Measurements from ENCODE around the gene COA1.
"Not testable (repeated sequence)": the region's sequence is repeated elsewhere in the genome, so short reads cannot be mapped to it uniquely, and the experiment has no call there.

COA1 gene

DNA sequence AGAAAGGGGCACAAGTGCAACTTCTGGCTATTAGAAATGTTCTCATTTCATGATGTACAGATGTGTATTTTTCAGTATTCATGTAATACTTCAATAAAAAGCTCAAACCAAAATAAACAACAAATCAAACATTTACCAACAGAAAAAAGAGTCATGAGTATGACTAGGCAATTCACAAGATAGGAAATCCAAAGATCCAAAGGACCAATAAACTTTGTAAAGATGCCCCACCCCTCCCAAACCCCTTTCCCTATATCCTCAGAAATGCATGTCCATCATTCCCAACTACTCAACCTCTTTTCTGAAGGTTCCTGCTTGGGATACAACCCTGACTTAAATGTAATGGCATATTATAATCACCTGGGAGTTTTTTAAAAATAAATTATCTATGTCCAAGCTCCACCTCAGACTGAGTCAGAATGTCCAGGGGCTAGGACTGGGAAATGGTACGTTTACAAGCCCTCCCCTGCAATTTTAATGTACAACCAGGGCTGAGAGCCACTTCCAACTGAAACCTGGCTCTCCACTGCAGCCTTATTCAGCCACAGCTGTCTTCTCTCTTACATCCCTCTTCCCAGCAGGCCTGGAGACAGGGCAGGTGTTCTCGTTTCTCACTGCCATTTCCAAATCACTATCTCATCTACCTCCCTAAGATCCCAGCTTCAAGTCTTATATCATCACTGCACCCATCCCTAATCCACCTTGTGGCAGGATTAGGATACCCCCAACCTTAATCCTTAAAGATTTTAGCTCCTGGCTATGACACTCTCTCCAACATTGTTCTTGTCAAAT is 36.5 kb downstream of the COA1 start:
- DNase-seq (ENCODE audit: low read depth in 1 of 2, low spot score in 1 of 2) = no peak

DNA sequence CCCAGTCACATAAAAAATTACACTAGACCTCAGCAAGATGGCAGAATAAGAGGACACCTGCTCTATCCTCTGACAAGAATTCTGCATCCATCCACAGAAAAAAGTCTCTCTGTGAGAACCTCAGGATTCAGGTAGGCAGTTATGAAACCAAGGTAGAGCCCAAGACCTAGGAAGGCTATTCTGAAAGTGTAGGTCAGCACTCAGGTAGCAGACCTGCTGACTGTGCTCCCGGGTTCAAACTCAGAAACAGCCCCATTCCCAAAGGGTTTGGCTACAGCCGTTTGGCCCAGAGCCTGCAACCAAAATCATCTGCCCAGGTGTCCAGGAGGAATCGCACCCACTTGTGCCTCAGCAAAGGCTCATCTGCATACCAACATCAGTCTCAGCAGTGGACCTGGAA is 37.7 kb downstream of the COA1 start:
- DNase-seq (ENCODE audit: low read depth in 1 of 2, low spot score in 1 of 2) = no peak

DNA sequence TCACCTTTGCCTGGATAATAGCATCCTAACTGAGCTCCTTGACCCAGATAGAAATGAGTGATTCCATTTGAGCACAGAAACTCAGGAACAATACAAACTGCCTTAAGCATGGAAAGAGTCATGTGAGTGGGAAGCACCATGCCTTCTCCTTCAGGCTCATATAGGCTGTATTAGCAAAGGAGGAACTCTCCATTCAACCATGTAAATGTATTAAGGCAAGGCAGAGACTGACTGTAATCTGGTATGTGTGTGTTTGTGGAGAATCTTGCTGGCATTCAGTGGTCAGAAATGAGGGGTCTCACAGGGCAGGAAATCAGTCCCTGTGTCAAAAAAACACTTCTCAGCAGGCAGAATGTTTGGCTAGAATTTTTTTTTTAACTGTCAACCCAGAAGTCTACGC is 40.2 kb downstream of the COA1 start:
- DNase-seq (ENCODE audit: low read depth in 1 of 2, low spot score in 1 of 2) = no peak

DNA sequence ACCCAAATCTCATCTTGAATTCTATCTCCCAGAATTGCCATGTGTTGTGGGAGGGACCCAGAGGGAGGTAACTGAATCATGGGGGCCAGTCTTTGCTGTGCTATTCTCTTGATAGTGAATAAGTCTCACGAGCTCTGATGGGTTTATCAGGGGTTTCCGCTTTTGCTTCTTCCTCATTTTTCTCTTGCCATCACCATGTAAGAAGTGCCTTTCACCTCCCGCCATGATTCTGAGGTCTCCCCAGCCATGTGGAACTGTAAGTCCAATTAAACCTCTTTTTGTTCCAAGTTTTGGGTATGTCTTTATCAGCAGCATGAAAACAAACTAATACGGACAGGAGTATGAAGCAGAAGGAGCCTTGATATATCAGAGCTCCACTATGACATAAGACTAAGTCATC is 41.5 kb downstream of the COA1 start:
- DNase-seq (ENCODE audit: low read depth in 1 of 2, low spot score in 1 of 2) = not testable (repeated sequence)

DNA sequence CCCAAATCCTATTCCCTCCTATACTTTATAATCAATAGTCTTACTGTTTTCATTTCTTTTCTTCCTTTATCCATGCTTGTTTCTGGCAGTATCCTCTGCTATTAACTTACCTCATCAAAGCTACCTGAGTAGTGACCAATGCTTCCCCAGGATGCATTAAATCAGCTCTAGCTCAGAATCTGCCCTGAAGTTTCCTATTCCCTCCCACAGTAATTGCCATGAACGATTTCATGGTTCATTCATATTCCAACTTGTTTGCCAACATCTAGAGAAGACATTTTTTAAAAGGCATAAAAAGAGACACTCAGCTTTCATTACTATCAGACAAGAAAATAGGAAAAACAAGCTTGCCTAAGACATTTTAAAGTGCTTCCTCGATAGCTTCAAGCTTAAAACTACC is 42.3 kb downstream of the COA1 start:
- DNase-seq (ENCODE audit: low read depth in 1 of 2, low spot score in 1 of 2) = no peak

DNA sequence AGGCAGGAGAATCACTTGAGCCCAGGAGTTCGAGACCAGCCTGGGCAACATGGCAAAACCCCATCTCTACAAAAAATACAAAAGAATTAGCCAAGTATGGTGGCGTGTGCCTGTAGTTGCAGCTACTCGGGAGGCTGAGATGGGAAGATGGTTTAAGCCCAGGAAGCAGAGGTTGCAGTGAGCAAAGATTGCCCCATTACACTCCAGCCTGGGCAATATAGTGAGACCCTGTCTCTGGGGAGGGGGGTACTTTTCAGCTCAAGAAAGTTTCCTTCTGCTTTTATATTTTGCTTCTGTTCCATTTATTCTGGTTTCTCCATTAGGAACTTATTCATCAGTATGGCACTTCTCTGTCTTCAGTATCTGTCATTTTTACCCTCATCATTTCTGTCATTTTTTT is 48.6 kb downstream of the COA1 start:
- no peak for DNase-seq (ENCODE audit: low read depth in 1 of 2, low spot score in 1 of 2)

DNA sequence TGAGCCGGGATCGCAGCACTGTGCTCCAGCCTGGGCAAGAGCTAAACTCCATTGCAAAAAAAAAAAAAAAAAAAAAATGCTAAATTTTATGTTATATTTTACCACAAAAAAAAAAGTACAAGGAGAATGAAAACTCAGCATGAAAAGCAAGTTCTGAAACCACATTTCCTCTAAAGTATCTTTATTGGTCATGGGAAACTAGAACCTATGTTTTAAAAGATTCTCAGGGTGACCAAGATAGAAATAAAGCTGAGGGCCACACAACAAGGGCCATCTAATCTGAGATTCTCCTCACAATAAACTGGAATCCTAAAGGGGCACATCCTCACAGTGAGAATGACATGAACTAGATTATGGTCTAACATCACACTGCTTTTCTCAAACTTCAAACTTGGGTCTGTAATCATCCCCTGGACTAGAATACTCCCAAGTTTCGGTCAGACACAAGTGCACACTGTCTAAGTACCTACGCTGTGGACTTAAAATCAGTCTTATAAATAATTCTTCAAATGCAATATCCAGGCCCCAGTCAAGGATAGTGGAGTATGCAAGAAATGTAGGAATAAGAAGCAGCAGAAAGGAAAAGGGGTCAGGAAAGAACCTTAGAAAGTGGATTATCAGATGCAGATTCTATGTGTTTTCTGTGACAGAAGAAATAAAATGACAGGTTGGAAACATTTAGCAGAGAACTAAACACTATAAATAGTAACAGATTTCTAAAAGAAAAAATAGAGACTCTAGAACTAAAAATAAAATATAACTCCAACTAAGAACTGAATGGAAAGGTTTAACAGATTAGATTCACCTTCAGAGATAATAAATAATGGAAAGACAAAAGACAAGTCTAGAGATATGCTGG is 49.9 kb downstream of the COA1 start:
- DNase-seq (ENCODE audit: low read depth in 1 of 2, low spot score in 1 of 2) = no peak

DNA sequence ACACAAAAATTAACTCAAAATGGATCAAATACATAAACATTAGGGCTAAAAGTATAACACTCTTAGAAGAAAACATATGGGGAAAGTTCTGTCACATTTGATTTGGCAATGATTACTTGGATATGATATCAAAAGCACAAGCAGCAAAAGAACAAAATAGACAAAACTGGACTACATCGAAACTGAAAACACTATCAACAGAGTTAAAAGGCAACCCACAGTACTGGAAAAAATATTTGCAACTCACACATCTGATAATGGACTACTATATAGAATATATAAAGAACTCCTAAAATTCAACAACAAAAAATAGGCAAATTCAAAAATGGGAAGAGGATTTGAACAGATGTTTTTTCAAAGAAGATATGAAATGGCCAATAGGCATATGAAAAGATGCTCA is 51.0 kb downstream of the COA1 start:
- no peak for DNase-seq (ENCODE audit: low read depth in 1 of 2, low spot score in 1 of 2)

DNA sequence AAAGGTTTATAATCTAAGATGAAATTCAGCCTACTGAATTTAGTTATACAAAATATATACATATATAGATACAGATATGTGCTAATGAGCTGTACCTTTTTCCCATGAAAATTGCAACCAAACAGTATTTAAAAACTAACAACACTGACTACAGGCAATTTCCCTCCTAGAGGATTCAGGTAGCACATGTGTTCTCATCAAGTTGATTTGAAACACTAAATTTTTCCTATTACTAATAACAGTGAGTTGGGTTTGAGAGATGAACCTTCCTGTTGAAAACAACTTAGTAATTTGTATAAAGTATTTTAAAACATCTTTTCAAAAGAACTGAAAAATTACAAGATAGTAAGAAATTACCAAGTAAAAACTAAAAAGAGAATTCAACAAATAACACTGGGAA is 51.5 kb downstream of the COA1 start:
- no peak for DNase-seq (ENCODE audit: low read depth in 1 of 2, low spot score in 1 of 2)

DNA sequence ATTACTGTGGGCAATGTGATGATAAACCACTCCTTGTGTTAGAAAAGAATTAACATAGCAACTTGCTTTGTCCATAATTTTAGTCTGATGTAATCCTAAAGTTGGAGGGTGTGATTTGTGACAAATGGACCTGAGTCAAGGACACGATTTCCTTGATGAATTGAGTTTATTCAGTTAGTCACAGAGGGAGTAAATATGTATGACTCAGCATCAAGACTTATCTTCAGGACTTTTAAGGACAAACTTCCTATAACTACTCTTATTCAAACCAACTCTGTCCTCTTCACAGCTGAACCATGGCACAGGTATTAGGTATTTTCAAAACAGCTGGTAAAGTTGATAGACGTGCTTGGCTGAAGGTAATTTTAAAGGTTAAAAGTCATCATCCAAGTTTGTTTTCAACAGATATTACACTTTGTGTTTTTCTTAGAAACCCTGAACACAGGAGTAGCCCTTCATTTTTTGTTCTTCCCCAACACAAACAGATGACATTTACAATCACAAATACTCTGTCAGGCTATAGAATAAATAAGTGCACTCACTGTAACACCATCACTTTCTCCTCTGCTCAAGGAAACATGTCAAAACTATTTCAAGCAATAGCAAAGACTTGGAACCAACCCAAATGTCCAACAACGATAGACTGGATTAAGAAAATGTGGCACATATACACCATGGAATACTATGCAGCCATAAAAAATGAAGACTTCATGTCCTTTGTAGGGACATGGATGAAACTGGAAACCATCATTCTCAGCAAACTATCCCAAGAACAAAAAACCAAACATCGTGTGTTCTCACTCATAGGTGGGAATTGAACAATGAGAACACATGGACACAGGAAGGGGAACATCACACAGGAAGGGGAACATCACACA is 54.5 kb downstream of the COA1 start:
- no peak for DNase-seq (ENCODE audit: low read depth in 1 of 2, low spot score in 1 of 2)

DNA sequence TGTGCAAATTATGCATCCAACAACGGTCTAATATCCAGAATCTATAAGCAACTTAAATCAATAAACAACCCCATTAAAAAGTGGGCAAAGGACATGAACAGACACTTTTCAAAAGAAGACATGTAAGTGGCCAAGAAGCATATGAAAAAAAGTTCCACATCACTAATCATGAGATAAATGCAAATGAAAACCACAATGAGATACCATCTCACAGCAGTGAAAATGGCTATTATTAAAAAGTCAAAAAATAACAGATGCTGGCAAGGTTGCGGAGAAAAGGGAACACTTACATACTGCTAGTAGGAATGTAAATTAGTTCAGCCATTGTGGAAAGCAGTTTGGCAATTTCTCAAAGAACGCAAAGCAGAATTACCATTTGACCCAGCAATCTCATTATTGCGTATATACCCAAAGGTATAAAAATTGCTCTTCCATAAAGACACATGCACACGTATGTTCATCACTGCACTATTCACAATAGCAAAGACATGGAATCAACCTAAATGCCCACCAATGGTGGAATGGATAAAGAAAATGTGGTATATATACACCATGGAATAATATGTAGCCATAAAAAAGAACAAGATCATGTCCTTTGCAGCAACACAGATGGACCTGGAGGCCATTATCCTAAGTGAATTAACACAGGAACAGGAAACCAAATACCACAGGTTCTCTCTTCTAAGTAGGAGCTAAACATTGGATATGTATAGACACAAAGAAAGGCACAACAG is 55.9 kb downstream of the COA1 start:
- DNase-seq (ENCODE audit: low read depth in 1 of 2, low spot score in 1 of 2) = not testable (repeated sequence)

DNA sequence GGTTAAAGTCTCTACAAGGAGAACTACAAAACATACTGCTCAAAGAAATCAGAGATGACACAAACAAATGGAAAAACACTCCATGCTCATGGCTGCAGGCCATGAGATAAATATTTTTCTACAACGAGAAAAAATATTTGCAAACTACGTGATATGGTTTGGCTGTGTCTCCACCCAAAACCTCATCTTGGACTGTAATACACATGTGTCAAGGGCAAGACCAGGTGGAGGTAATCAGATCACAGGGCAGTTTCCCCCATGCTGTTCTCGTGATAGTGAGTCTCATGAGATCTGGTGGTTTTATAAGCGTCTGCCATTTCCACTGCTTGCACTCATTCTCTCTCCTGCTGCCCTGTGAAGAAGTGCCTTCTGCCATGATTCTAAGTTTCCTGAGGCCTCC is 57.8 kb downstream of the COA1 start:
- no peak for DNase-seq (ENCODE audit: low read depth in 1 of 2, low spot score in 1 of 2)

DNA sequence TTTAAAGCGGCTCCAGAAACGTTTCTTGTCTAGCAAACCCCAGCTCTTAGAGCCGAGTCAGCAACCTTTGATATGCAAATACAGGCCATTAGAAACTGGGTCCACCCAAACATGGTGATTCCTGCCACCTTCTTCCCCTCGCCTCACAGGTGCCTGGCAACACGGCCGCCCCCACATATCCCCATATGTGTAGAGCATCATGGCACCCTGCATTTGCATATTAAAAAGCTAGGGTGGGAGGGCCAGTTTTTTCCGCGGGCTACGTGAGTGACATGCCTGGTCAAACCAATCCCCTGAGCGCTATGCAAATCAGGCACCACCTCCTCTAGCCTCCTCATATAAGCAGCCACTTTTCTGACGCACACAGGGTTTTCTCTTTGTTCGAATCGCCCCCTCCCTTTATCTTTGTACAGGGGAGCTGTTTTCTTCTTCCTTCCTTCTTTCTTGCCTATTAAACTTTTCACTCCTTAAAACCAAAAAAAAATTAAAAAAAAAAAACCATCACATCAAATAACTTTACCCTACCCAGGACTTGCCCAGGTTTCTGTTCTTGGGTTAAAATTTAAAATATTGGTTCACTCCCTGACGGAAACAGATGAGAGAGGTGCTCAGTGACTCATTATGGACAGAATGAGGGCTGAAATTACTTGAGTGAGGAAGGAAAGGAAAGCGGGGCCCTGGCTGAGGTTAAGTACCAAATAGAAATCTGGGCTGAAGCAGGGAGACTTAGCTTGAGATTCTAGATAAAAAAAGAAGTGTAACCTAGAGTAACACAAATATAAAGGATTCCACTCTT is 59.8 kb downstream of the COA1 start:
- DNase-seq (ENCODE audit: low read depth in 1 of 2, low spot score in 1 of 2) = peak; percentile 45 to 76

DNA sequence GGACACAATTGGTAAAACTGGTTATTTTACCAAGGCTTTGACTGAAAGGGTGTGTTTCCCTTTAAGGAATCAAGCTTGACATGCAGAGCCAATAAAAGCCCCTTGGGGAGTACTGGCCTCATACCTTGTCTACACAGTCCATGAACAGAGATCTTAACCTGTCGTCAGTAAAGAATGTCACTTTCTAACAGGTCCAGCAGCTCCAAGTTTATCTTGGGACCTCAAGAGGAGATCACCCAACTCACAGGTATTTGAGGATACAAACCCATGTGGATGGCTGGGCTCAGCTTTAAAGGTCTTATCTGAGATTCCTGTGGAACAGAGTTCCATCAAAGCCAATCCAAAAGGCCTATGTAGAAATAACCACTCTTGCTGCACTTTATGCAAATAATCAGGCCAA is 61.3 kb downstream of the COA1 start:
- no peak for DNase-seq (ENCODE audit: low read depth in 1 of 2, low spot score in 1 of 2)

DNA sequence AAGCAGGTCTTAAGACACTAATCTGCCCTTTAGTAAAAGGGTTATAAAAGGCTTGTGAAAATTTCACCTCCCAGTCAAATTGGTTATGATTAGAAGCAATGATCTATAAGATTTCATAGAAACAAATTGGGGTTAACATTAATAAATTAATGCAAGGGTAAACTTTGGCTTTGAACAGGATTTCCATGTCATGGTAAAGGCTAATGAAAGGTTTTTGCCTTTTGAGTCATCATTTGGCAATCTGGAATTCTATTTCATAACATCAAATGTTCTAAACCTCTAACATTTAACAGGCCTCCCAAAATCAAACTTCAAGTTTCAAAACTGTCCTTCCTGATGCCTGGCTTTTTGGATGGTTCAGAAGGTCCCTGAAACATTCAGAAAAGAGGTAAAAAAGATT is 62.4 kb downstream of the COA1 start:
- DNase-seq (ENCODE audit: low read depth in 1 of 2, low spot score in 1 of 2) = no peak

DNA sequence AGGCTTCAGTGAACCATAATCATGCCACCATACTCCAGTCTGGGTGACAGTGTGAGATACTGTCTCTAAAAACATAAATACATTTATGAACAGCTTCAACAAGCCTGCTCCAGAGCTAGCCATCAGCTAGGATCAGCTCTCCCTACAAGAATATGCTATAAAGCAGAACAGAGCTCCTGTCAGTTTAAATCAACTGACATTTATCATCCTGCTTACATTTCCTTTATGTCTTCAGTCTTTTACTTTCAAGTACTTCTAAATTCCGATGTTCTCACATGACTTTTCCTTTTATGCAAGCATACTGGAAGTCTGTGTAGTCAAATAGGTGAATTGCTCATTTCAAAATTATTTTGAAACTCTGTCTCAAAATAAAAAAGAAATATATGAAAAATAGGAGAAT is 64.6 kb downstream of the COA1 start:
- no peak for DNase-seq (ENCODE audit: low read depth in 1 of 2, low spot score in 1 of 2)

DNA sequence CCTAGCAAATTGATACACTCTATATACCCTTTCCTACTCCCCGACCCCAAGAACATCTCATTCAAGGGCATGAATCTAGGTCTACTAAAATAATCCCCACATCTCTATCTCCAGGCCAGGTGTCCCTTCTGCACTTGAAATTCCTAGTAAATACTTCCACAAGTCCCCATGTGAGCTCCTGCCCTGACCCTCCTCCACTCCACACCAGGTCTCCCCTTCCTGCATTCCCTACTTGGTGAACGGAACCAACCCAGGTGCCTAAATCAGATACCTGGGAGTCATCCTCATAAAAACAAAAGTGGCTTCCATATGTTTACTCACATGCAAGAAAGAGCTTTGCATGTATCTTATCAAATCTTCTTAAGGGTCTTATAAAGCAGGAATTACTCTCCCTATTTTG is 69.2 kb downstream of the COA1 start:
- no peak for DNase-seq (ENCODE audit: low read depth in 1 of 2, low spot score in 1 of 2)

DNA sequence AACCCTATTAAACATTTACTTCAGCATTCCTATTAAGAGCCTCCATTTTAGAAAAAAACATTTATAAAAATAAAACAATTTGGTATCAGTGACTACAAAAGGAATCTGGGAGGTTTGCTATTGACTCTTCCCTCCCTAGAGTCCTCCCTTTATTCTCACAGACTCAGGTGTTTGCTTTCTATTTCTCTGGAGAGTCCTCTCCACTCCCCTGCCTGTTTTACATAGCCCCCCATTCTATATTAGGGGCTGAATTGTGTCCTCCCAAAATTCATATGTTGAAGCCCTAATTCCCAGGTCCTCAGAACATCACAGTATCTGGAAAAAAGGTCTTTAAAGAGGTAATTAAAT is 69.8 kb downstream of the COA1 start:
- no peak for DNase-seq (ENCODE audit: low read depth in 1 of 2, low spot score in 1 of 2)

DNA sequence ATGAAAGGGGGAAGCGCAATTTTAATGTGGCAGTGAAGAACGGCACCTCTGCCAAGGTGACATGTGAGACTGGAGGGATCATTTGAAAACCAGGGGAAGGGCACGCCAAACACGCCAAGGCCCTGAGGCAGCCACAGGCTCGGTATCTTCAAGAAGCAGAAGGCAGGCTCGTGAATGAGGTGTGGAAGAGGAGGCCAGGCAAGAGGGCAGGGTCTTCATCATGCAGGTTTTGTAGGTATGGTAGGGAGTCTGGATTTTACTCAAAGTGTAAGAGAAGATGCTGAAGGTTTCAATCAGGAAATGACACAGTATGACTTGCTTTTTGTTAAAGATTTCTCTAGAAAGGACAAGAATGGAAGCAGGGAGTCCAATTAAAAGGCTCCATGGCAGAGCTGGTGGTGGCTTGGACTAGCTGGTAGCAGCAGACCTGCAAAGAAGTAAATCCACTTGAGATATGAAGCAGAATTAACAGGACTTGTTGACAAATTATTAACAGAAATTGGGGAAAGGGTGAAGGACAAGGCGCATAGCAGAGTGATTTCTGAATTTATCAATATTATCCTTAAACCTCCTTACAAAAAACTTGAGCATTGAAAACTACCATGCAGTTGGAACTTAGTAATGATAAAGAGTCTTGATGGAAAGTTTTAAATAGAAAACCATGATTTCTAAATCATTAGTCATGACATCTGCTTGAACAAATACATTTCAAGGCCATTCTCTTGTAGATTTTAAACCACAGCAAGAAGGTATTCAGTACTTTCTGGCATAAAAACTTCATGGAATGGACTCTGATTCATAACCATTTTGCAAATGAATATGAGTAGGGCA is 70.4 kb downstream of the COA1 start:
- no peak for DNase-seq (ENCODE audit: low read depth in 1 of 2, low spot score in 1 of 2)
